HG03025 (cell line): ENCODE data around the gene ZNF267.
"Not testable (repeated sequence)": the region's sequence is repeated elsewhere in the genome, so short reads cannot be mapped to it uniquely, and the experiment has no call there.

Experiments
- ATAC-seq: cut with Tn5 transposase; IDR thresholded peaks from one replicate; pipeline ENCODE4 v1.9.1; 2021; ENCODE audit warnings: mild to moderate bottlenecking, moderate library complexity; ENCODE audit not compliant: unreplicated experiment, low FRiP score

The ZNF267 gene

GRCh38 chr16:31873556-31874365, at the start of gene ZNF267:
ZNF267 (plus strand) TSS chr16:31873807; CDS start chr16:31873967, 160 bp downstream.
- peak; percentile 53 for ATAC-seq

DNA sequence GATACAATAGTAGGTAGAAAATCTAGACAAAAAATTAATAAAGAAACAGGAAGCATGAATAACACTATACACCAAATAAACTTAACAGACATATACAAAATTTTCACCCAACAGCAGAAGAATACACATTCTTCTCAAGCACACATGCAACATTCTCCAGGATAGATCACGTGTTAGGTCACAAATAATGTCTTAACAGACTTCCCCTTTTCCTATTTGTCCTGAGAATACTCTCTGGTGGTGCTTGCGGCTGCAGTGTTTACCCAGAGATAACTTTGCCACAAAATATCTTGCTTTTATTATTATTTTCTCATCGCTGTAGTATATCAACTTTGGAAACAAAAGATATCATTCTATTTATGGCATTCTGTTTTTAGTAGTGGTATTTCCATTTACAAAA, 40.6 kb upstream of the ZNF267 start:
- no peak for ATAC-seq

DNA sequence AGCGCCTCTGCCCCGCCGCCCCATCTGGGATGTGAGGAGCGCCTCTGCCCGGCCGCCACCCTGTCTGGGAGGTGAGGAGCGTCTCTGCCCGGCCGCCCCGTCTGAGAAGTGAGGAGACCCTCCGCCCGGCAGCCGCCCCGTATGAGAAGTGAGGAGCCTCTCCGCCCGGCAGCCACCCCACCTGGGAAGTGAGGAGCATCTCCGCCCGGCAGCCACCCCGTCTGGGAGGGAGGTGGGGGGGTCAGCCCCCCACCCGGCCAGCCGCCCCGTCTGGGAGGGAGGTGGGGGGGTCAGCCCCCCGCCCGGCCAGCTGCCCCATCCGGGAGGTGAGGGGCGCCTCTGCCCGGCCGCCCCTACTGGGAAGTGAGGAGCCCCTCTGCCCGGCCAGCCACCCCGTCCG, 37.2 kb upstream of the ZNF267 start:
- not testable (repeated sequence) for ATAC-seq

DNA sequence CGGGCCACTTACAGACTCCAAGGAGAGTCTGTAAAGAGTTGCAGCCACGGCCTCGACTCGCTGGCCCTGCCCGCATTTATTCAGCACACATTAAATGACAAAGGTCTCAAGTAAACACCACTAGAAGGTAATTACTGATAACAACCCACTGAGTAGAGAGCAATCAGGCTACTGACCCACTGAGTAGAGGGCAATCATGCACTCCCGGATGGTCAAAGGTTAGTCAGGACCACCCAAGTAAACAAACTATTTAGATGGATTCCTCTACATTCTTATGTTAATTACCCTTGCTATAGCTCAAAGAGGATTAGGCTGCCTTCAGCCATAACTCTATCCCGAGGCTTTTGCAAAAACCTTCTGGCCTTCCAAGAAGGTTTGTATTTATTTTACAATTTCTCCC, 30.7 kb upstream of the ZNF267 start:
- no peak for ATAC-seq

DNA sequence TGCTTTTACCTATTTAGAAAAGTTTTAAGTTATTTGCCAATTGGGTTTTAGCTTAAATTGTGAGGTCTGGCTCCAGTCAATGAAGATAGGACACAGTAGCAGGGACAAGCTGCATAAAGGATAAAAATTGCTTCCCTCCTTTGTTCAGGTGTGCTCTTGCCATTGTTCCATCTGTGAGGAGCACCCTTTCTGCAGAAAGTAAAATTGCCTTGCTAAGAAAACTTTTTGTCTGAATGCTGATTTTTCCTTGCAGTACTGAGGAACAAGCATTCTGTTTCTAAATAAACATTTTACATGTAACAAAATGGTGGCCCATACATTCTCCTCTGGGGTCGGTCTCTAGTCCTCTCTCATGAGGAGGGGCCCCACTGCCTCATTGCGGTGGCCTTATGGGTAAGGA, 25.0 kb upstream of the ZNF267 start:
- not testable (repeated sequence) for ATAC-seq

DNA sequence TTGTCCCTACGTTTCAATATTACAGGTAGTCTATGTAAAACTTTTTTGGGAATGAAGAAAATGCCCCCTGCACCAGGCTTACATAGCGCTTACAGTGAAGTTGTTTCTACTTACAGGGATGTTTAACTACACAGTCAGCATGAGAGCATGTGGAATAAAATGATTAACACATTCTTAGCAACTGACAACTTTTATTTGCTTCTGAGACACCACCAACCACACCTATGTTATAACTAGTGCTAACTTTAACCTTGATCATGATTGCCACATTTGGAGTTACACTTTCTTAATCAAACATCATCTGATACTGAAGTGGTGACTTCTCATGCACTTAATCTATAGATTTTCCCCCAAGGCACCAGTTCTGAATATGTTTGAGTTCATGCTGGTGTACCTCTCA, 20.3 kb upstream of the ZNF267 start:
- ATAC-seq, result no peak

GRCh38 chr16:31860508-31860907, 13.1 kb upstream of the ZNF267 start:
- no peak for ATAC-seq

DNA sequence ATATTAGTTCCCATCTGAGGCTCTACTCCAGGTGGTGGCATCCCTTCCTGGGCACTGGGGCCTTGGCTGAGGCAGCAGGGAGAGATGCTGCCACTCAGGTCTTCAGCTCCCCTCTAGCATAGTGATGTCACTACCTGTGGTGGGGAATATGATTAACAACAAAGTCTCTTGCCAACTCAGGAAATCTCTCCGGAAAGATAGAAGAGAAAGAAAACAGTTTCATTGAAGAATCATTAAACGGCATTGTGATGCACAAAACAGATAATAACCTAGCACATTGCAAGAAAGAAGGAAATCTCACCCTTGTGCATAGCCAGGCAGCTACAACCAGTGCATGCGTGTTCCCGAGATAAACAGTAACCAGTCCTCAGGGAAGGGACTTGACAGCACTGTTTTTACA, 12.2 kb upstream of the ZNF267 start:
- no peak for ATAC-seq

DNA sequence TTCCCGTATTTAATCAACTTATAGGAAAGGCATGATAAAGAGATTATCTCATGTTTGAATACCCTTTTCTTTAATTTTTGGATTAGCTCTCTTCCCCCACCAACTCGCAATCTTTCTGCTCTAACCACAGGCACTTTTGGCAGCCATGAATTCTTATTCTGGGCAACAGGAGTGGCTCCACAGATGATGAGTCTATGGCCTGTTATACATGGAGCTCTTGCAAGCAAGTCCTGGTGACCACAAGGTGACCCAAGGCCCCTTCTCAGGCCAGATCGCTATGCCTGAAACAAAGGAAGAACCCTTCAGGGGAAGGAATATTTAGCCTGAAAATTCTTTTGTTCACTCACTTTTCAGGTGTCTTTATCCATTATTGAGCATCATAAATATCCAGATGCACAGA, 10.8 kb upstream of the ZNF267 start:
- no peak for ATAC-seq

- ATAC-seq, result no peak
Measured at GRCh38 chr16:31868164-31868563, 5.4 kb upstream of the ZNF267 start.

DNA sequence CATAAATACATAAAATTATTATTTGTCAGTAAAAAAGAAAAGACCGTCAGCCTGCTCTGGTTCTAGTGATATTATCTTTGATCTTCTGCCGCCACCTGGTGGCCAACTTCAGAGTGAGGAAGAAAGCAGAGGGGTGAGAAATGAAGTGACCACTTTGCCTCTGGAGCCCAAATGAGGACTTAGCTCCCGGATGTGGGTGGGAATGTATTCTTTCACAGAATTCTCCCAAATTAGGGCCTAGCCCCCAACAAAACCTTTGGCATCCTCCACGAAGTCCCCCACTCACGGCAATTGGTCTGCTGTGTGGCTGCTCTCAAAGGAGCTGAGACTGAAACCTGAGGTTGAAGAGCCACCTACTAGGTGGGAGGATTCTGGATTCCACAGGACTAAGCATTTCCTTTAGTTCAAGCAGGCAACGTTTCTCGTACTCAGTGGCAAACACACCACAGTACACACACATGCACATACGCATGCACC, 4.9 kb upstream of the ZNF267 start:
- peak; percentile 35 for ATAC-seq

GRCh38 chr16:31869511-31870201, 4.0 kb upstream of the ZNF267 start:
- ATAC-seq, result no peak

- no peak for ATAC-seq
Measured at GRCh38 chr16:31870809-31871208, 2.8 kb upstream of the ZNF267 start.

GRCh38 chr16:31871510-31871909, 2.1 kb upstream of the ZNF267 start:
- no peak for ATAC-seq

DNA sequence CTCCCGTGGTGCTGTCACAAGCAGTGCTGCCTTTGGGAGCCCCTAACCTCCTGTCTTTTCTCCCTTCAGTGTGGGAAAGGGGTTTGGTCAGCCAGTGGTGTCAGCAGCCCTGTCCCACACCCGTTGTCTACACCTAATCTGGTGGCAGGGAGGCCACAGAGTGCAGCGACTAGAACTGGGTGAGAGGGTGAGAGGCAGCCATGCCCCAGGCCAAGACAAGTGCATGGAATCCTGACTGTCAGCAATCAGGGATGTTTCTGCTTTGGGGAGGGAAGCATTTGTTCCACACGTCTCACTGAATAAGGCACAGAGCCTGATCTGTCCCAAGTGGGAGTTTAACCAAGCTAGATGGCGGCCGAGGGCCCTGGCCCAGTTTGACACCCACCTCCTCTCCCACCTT, 1.4 kb upstream of the ZNF267 start:
- no peak for ATAC-seq

GRCh38 chr16:31874366-31875111, 932 bp downstream of the ZNF267 start:
- peak; percentile 26 for ATAC-seq

GRCh38 chr16:31875112-31875803, 1.7 kb downstream of the ZNF267 start:
- no peak for ATAC-seq

- ATAC-seq, result no peak
Measured at GRCh38 chr16:31875928-31876547, 2.4 kb downstream of the ZNF267 start.

GRCh38 chr16:31876951-31877828, 3.6 kb downstream of the ZNF267 start:
- ATAC-seq, result peak; percentile 37
